HG02623 (cell line): ENCODE data around the gene MGAT5.

ENCODE experiments used
- ATAC-seq: cut with Tn5 transposase; IDR thresholded peaks from one replicate; pipeline ENCODE4 v1.9.1; 2021; ENCODE audit warnings: moderate library complexity; ENCODE audit not compliant: unreplicated experiment

MGAT5 gene

GRCh38 chr2:134299334-134299733 is 45.5 kb downstream of the MGAT5 start:
- no peak for ATAC-seq

GRCh38 chr2:134300585-134300984 is 46.7 kb downstream of the MGAT5 start:
- no peak for ATAC-seq

GRCh38 chr2:134301099-134301927 is 47.4 kb downstream of the MGAT5 start:
- ATAC-seq, result no peak

- no peak for ATAC-seq
Observed at GRCh38 chr2:134301928-134302260, 48.0 kb downstream of the MGAT5 start.

- no peak for ATAC-seq
Observed at GRCh38 chr2:134304394-134305108, 50.7 kb downstream of the MGAT5 start.

- ATAC-seq, result no peak
Observed at GRCh38 chr2:134305109-134305491, 51.2 kb downstream of the MGAT5 start.

GRCh38 chr2:134306521-134306920 is 52.6 kb downstream of the MGAT5 start:
- ATAC-seq, result no peak

GRCh38 chr2:134307334-134307733 is 53.5 kb downstream of the MGAT5 start:
- no peak for ATAC-seq

- ATAC-seq, result peak; percentile 48
Observed at GRCh38 chr2:134308474-134309385, 54.9 kb downstream of the MGAT5 start.

- ATAC-seq, result no peak
Observed at GRCh38 chr2:134310107-134311079, 56.5 kb downstream of the MGAT5 start.

GRCh38 chr2:134312482-134312881 is 58.6 kb downstream of the MGAT5 start:
- no peak for ATAC-seq

GRCh38 chr2:134314202-134314601 is 60.3 kb downstream of the MGAT5 start:
- ATAC-seq, result no peak

- ATAC-seq, result no peak
Observed at GRCh38 chr2:134314681-134315368, 61.0 kb downstream of the MGAT5 start.

GRCh38 chr2:134315471-134315870 is 61.6 kb downstream of the MGAT5 start:
- ATAC-seq, result no peak

GRCh38 chr2:134319596-134320254 is 65.9 kb downstream of the MGAT5 start:
- ATAC-seq, result no peak

- no peak for ATAC-seq
Observed at GRCh38 chr2:134320930-134321329, 67.1 kb downstream of the MGAT5 start.

GRCh38 chr2:134323777-134324176 is 69.9 kb downstream of the MGAT5 start:
- ATAC-seq, result no peak

- ATAC-seq, result no peak
Observed at GRCh38 chr2:134324430-134324829, 70.6 kb downstream of the MGAT5 start.

- peak; percentile 77 for ATAC-seq
Observed at GRCh38 chr2:134324947-134325346, 71.1 kb downstream of the MGAT5 start.
